ENCODE measurements around the gene EDN3.

Gene EDN3

DNA sequence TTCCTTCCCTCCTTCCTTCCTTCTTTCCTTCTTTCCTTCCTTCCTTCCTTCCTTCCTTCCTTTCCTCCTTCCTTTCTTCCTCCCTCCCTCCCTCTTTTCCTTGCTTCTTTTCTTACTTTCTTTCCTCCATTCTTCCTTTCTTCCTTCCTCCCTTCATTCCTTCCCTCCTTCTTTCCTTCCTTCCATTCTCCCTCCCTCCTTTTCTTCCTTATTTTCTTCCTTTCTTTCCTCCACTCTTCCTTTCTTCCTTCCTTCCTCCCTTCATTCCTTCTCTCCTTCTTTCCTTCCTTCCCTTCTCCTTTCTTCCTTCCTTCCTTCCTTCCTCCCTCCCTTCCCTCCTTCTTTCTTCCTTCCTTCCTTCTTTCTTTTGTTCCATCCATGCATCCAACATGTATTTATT, 35.1 kb upstream of the EDN3 start:
- no peak for DNase-seq (ENCODE audit: low read depth)
- TF ChIP-seq, protein P1, sequence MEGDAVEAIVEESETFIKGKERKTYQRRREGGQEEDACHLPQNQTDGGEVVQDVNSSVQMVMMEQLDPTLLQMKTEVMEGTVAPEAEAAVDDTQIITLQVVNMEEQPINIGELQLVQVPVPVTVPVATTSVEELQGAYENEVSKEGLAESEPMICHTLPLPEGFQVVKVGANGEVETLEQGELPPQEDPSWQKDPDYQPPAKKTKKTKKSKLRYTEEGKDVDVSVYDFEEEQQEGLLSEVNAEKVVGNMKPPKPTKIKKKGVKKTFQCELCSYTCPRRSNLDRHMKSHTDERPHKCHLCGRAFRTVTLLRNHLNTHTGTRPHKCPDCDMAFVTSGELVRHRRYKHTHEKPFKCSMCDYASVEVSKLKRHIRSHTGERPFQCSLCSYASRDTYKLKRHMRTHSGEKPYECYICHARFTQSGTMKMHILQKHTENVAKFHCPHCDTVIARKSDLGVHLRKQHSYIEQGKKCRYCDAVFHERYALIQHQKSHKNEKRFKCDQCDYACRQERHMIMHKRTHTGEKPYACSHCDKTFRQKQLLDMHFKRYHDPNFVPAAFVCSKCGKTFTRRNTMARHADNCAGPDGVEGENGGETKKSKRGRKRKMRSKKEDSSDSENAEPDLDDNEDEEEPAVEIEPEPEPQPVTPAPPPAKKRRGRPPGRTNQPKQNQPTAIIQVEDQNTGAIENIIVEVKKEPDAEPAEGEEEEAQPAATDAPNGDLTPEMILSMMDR (conservative IDR thresholded peaks at IDR 0.05; ENCODE audit: low read depth, low read length): no peak

DNA sequence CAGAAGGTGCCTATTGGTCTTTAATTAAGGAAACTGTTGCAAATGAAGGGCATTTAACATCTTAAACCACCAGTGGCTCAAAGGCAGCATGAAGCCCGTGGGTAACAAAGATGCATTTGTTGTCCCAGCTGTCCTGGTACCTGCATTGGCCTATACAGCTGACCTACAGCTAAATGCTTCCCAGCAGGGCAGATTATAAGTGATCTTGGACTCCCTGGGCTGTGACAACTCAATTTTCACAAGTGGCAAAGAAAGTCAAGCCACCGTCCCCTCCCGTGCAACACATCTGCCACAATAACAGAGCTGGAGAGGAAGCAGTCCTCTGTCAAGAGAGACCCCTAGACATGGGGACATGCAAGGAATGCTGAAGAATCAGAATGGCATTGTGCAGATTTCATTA, 31.5 kb upstream of the EDN3 start:
- no peak overlapping the region for H3K4me3 ChIP-seq (ENCODE audit: low read depth, low read length)
- no peak for DNase-seq (ENCODE audit: low read depth)
- TF ChIP-seq, protein P1 (conservative IDR thresholded peaks at IDR 0.05; ENCODE audit: low read depth, low read length): no peak

More for the DNA sequence above, 35.1 kb upstream of the EDN3 start:
- no peak overlapping the region for H3K4me3 ChIP-seq (ENCODE audit: low read depth, low read length)

DNA sequence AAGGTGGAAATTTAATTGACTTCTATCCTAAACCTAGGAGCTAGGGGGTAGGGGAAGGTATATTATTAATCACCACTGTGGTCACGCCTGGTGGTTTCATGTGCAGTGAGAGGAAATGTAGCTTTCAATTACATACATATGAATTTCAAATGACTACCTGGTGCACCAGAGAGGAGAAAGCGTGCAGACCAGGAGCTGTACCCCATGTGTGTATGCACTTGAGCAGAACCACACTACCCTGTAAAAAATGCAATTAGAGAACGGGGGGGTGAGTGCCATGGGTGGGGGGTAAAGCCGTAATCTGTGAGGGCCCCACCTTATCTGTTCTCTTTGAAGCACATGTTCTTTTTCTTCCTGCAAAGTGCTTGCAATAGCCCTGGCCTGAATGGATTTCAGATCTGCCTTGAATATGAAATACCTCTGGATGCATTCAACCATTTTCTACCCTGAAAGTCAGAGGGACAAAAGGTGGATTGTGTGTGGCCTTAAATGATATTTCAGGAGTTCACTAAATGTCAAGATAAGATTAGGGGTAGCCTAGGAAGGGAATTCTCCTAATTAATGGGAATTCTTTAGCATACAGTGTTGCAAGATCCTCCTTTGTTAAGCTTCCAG, 30.9 kb upstream of the EDN3 start:
- TF ChIP-seq, protein P1 (conservative IDR thresholded peaks at IDR 0.05; ENCODE audit: low read depth, low read length): no peak
- no peak for DNase-seq (ENCODE audit: low read depth)
- no peak overlapping the region for H3K4me3 ChIP-seq (ENCODE audit: low read depth, low read length)

DNA sequence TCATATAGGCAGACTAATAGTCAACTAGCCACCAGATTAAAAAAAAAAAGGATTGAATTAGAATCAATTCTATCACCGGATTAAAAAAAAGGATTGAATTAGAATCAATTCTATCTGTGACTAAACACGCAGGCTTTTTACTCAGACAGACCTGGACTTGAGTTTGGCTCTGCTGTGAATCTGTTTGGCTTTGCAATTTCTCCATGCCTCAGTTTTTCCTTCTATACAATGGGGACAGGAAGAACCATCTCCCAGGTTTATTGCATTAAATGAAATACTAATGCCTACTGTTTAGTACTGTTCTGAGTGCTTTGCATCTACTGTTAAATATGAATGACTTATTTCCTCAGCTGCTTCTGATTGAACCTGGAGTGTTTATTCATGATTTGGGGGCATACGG, 30.0 kb upstream of the EDN3 start:
- DNase-seq (ENCODE audit: low read depth): no peak
- TF ChIP-seq, protein P1 (conservative IDR thresholded peaks at IDR 0.05; ENCODE audit: low read depth, low read length): no peak
- H3K4me3 ChIP-seq (ENCODE audit: low read depth, low read length): no peak overlapping the region

DNA sequence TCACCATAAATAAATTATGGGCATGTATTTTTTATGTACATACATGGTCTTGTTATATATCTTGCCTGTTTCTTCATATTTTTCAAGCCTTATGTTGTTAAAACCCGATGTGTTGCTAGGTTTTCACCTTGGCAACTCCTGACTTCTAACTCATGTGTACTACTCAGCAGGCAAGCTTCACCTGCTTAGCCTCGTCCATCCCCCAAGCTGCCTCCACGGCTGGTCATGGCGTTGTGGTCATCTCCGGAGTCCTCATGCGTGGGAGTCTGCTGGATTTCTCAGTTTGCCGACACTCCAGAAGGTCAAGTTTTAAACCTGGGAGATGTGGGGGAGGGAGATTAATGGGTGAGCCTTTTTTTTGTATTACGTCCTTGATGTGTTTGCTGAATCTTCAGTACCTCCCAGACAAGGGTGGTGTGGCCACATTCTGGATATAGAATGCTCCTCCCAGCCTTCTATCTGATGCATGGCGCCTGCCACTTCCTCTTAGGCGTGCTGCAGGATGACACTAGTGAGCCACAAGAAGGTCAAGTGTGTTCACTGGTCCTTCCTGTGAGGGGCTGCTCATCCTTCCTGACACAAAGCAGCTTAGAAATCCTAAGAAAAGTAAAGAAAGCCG, 26.6 kb upstream of the EDN3 start:
- no peak for DNase-seq (ENCODE audit: low read depth)
- TF ChIP-seq, protein P1 (conservative IDR thresholded peaks at IDR 0.05; ENCODE audit: low read depth, low read length): no peak
- no peak overlapping the region for H3K4me3 ChIP-seq (ENCODE audit: low read depth, low read length)

DNA sequence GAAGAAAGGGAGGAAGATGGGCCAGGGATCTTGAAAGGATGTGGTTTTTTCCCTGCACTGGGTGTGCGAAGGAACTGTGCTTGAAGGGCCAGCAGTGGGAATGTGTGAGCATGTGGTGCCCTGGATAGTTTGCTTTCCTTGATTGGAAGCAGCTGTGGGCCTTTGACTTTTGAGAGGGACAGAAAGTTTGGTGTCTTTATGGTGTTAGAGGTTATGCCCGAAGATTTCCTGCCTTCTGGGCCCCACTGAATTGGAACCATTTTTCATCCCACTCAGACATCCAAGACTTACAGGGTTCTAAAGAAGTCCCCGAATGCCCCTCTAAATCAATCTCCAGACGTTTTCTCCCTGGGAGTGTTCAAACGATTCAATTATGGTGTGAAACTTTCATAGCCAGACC, 23.5 kb upstream of the EDN3 start:
- TF ChIP-seq, protein P1 (conservative IDR thresholded peaks at IDR 0.05; ENCODE audit: low read depth, low read length): no peak
- H3K4me3 ChIP-seq (ENCODE audit: low read depth, low read length): no peak overlapping the region

DNA sequence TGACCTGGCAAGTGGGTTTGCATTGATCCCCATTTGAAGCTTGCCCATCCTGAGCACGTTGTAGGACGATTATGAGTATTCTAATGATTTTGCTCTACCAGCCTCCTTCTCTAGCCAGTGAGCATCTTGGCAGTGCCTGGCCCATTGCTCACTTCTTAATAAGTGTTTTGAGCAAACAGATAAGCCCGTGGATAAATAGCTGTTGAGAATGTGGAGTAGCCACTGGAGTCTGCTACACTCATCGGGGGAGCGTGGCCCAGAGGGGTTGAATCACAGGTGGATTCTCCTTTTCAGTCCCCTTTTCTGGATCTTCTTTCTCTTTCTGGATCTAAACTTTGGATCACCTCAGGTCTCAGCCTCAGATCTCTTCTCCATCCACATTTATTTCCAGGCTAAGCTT, 15.9 kb upstream of the EDN3 start:
- TF ChIP-seq, protein P1 (conservative IDR thresholded peaks at IDR 0.05; ENCODE audit: low read depth, low read length): no peak
- no peak for DNase-seq (ENCODE audit: low read depth)
- no peak overlapping the region for H3K4me3 ChIP-seq (ENCODE audit: low read depth, low read length)

More for the DNA sequence above, 23.5 kb upstream of the EDN3 start:
- no peak for DNase-seq (ENCODE audit: low read depth)
